IMR-90 (cell line): ENCODE measurements around the gene VAMP5. TPM values are rescaled to one million over a fixed set of nuclear protein-coding genes. Genes with fewer than 3 reads are reported as not detected.

Experiments used
- ATAC-seq: fragments of 200-7000 bp; cut with Tn5 transposase; 2 replicates; pipeline ENCODE4 v1.9.1; 2020; ENCODE audit warnings: low read depth, mild to moderate bottlenecking, moderate library complexity
- BruUV-seq: library from RNA; stranded (reverse); fragments of 400-500 nt; replicated peaks from 2 replicates; lab custom pipeline; 2021; lab: Mats Ljungman, UMichigan
- CTCF ChIA-PET: fragments of 300-600 bp; formaldehyde crosslinking; extraction: SDS; loops from one replicate; lab custom pipeline; 2021; ENCODE audit warnings: antibody characterized with exemption; lab: Yijun Ruan, JAX
- POLR2A ChIA-PET: fragments of 300-600 bp; sonication (Branson Sonifier 250); formaldehyde crosslinking; loops from one replicate; lab custom pipeline; 2022; ENCODE audit warnings: antibody characterized with exemption; ENCODE audit not compliant: unreplicated experiment; lab: Charles Lee
- DNase-seq: peaks from one replicate; pipeline ENCODE4 v3.0.0; 2013
- H2AFZ ChIP-seq: replicated peaks from 2 replicates; pipeline ENCODE3; 2013; ENCODE audit warnings: low read length, mild to moderate bottlenecking; ENCODE audit not compliant: poor library complexity
- H2AK5ac ChIP-seq: 2 replicates; pipeline ENCODE4 v1.6.1; 2013; ENCODE audit warnings: low read depth, low read length, inconsistent platforms
- H2AK9ac ChIP-seq: replicated peaks from 2 replicates; pipeline ENCODE3; 2013; ENCODE audit warnings: mild to moderate bottlenecking, low read depth, low read length, moderate library complexity; ENCODE audit not compliant: poor library complexity
- H2BK120ac ChIP-seq: 2 replicates; pipeline ENCODE4 v1.6.1; 2013; ENCODE audit warnings: low read depth, low read length, inconsistent platforms
- H2BK15ac ChIP-seq: 3 replicates; pipeline ENCODE4 v1.6.1; 2013; ENCODE audit warnings: low read depth, low read length, inconsistent platforms
- H2BK20ac ChIP-seq: 2 replicates; pipeline ENCODE4 v1.6.1; 2013; ENCODE audit warnings: low read depth, mild to moderate bottlenecking, inconsistent platforms, low read length, moderate library complexity
- H2BK5ac ChIP-seq: 2 replicates; pipeline ENCODE4 v1.6.1; 2013; ENCODE audit warnings: mild to moderate bottlenecking, low read depth, low read length, inconsistent platforms; ENCODE audit not compliant: poor library complexity, severe bottlenecking
- H3K14ac ChIP-seq: replicated peaks from 2 replicates; pipeline ENCODE4 v1.6.1; 2013; ENCODE audit warnings: low read depth, low read length, inconsistent platforms
- H3K18ac ChIP-seq: 2 replicates; pipeline ENCODE4 v1.6.1; 2013; ENCODE audit warnings: low read depth, low read length, control low read depth
- H3K23ac ChIP-seq: 2 replicates; pipeline ENCODE4 v1.6.1; 2013; ENCODE audit warnings: low read depth, low read length, inconsistent platforms
- H3K27ac ChIP-seq: 2 replicates; pipeline ENCODE4 v1.5.1; 2013; ENCODE audit warnings: mild to moderate bottlenecking, control low read depth, low read length; ENCODE audit not compliant: insufficient read depth
- H3K27me3 ChIP-seq: 2 replicates; pipeline ENCODE4 v1.6.1; 2013; ENCODE audit warnings: low read length; ENCODE audit not compliant: control insufficient read depth, insufficient read depth
- H3K36me3 ChIP-seq: 2 replicates; pipeline ENCODE4 v1.6.1; 2013; ENCODE audit warnings: low read length, mixed read lengths; ENCODE audit not compliant: control insufficient read depth, insufficient read depth
- H3K4ac ChIP-seq: 2 replicates; pipeline ENCODE4 v1.6.1; 2013; ENCODE audit warnings: low read depth, low read length, inconsistent platforms
- H3K4me1 ChIP-seq: 2 replicates; pipeline ENCODE4 v1.6.1; 2013; ENCODE audit warnings: low read length, mixed read lengths; ENCODE audit not compliant: control insufficient read depth, insufficient read depth
- H3K4me2 ChIP-seq: 2 replicates; pipeline ENCODE4 v1.6.1; 2013; ENCODE audit warnings: low read depth, mild to moderate bottlenecking, control low read depth, low read length, moderate library complexity
- H3K4me3 ChIP-seq: 2 replicates; pipeline ENCODE4 v1.5.1; 2013; ENCODE audit warnings: low read depth, mild to moderate bottlenecking, control low read depth, low read length, moderate library complexity; ENCODE audit not compliant: insufficient read depth
- H3K56ac ChIP-seq: 2 replicates; pipeline ENCODE4 v1.6.1; 2013; ENCODE audit warnings: low read length, inconsistent platforms; ENCODE audit not compliant: insufficient read depth; ENCODE audit errors: extremely low read depth
- H3K79me1 ChIP-seq, 2 experiments: 2 replicates each; pipeline ENCODE4 v1.6.1; 2013; ENCODE audit warnings: low read length in 2 of 2, inconsistent platforms in 1 of 2, low read depth in 1 of 2
- H3K9ac ChIP-seq: 2 replicates; pipeline ENCODE4 v1.6.1; 2013; ENCODE audit warnings: low read depth, low read length, control low read depth
- H3K9me1 ChIP-seq: 2 replicates; pipeline ENCODE4 v1.6.1; 2013; ENCODE audit warnings: low read length, inconsistent platforms; ENCODE audit not compliant: insufficient read depth
- H3K9me3 ChIP-seq: 2 replicates; pipeline ENCODE4 v1.6.1; 2013; ENCODE audit warnings: low read length; ENCODE audit not compliant: control insufficient read depth, insufficient read depth
- H4K20me1 ChIP-seq: 2 replicates; pipeline ENCODE4 v1.6.1; 2013; ENCODE audit warnings: low read length, inconsistent platforms; ENCODE audit not compliant: insufficient read depth
- H4K5ac ChIP-seq: 2 replicates; pipeline ENCODE4 v1.6.1; 2013; ENCODE audit warnings: mild to moderate bottlenecking, low read depth, low read length, control low read depth
- H4K8ac ChIP-seq, 2 experiments: 2 replicates each; pipeline ENCODE4 v1.6.1; 2013; ENCODE audit warnings: low read depth in 2 of 2, low read length in 2 of 2, control low read depth in 1 of 2, inconsistent platforms in 1 of 2
- H4K91ac ChIP-seq: 2 replicates; pipeline ENCODE4 v1.6.1; 2013; ENCODE audit warnings: low read depth, low read length, inconsistent platforms; ENCODE audit not compliant: insufficient read depth
- CHD1 ChIP-seq: IDR thresholded peaks from 2 replicates; pipeline ENCODE4 v1.6.1; 2012; ENCODE audit warnings: low read depth, low read length, improper control_type of control experiment
- FOS ChIP-seq: fragments of 150-350 bp; IDR thresholded peaks from 2 replicates; pipeline ENCODE4 v1.6.1; 2016; ENCODE audit warnings: low read depth, low read length
- MAFK ChIP-seq: IDR thresholded peaks from 2 replicates; pipeline ENCODE4 v1.6.1; 2012; ENCODE audit warnings: low read depth, low read length, improper control_type of control experiment
- MXI1 ChIP-seq: IDR thresholded peaks from 2 replicates; pipeline ENCODE4 v1.6.1; 2012; ENCODE audit warnings: low read depth, mild to moderate bottlenecking, low read length, moderate library complexity, borderline replicate concordance
- NFE2L2 ChIP-seq: fragments of 150-350 bp; IDR thresholded peaks from 2 replicates; pipeline ENCODE4 v1.6.1; 2016; ENCODE audit warnings: low read depth, mild to moderate bottlenecking, low read length
- SMC3 ChIP-seq: fragments of 150-350 bp; IDR thresholded peaks from 2 replicates; pipeline ENCODE4 v1.6.1; 2016; ENCODE audit warnings: low read depth, mild to moderate bottlenecking, antibody characterized with exemption, low read length, moderate library complexity
- WGBS, 2 experiments: methylation state at CpG; one replicate each; pipeline versions ENCODE4 v1.1.5 to v1.1.7; 2013; ENCODE audit warnings: missing lambda C conversion rate in 2 of 2; ENCODE audit not compliant: insufficient read length in 1 of 2; ENCODE audit errors: extremely low coverage in 2 of 2; 5-methylcytosine and 5-hydroxymethylcytosine counted together
- dilution Hi-C: fragments of 300-500 bp; cut with HindIII; formaldehyde crosslinking; loops from one replicate; pipeline ENCODE4 v1.14.3; 2018; ENCODE audit warnings: low sequenced_read_pairs; ENCODE audit not compliant: unreplicated experiment
- in situ Hi-C: fragments of 300-500 bp; cut with MboI; formaldehyde crosslinking; loops from 3 replicates; pipeline ENCODE4 v1.14.3; 2019; ENCODE audit warnings: low sequenced_read_pairs, inconsistent platforms, mixed read lengths
- intact Hi-C: fragments of 100-400 bp; cut with micrococcal nuclease; formaldehyde crosslinking; loops from 2 replicates; pipeline ENCODE4 v1.10.0; 2022
- polyA plus RNA-seq, 3 experiments: library from polyadenylated mRNA; depleted of rRNA; stranded (reverse); fragments of >200 nt; gene quantifications; 2 replicates each; pipeline ENCODE4 v1.2.3, GENCODE V29; 2012; ENCODE audit warnings: low replicate concordance in 1 of 3
- total RNA-seq: library from RNA; depleted of rRNA; stranded (reverse); fragments of >200 nt; gene quantifications from 2 replicates; pipeline ENCODE4 v1.2.3, GENCODE V29; 2012
- TF ChIP-seq, protein P1 (sequence below): fragments of 150-350 bp; IDR thresholded peaks from 2 replicates; pipeline ENCODE4 v1.6.1; 2016; ENCODE audit warnings: low read depth, mild to moderate bottlenecking, low read length, moderate library complexity, borderline replicate concordance

The VAMP5 gene
- total and polyA plus RNA-seq, 2 of the 4 experiments (the other 2 are of a cell fraction) = 13.8 to 103 TPM

GRCh38 chr2:85598594-85599340, 14.5 kb downstream of the VAMP5 start:
- Histone ChIP-seq H3K36me3 (peaks cover 26% of the 10 kb centered on the region), H2AFZ (no peak overlapping the region), H3K56ac (no peak overlapping the region), H3K9me3 (no peaks in the 10 kb centered on the region), H3K4me2 (no peak overlapping the region), H3K9me1 (peaks cover 16% of the 10 kb centered on the region), H3K4me3 (no peak overlapping the region), H2BK120ac (no peak overlapping the region), H3K9ac (no peak overlapping the region), H2BK20ac (no peak overlapping the region), H2AK5ac (no peak overlapping the region), H3K27me3 (no peaks in the 10 kb centered on the region), H4K20me1 (peaks cover 16% of the 10 kb centered on the region), H2BK15ac (no peak overlapping the region), H3K27ac (no peak overlapping the region), H4K5ac (no peak overlapping the region), H4K91ac (no peak overlapping the region), H3K18ac (no peak overlapping the region), H3K23ac (no peak overlapping the region), H3K4ac (no peak overlapping the region), H3K4me1 (peaks cover 14% of the 10 kb centered on the region), H3K14ac (no peak overlapping the region), H3K79me1 (peaks cover 25 to 69% of the 10 kb centered on the region in 2 experiments; a peak in 3 of 4 replicates), H2BK5ac (no peak overlapping the region), H4K8ac (no peak overlapping the region), H2AK9ac (no peak overlapping the region)
- CTCF ChIA-PET = no interaction called here
- no CpG with 5 or more reads among the region's 14 CpGs for WGBS, 2 experiments
- DNase-seq (no peak), ATAC-seq (no peak)
- in situ Hi-C loops = no loop called here
- no TSS peak for BruUV-seq
- dilution Hi-C loops = no loop called here
- intact Hi-C loops = no loop called here
- TF ChIP-seq MXI1 = no peak
- no peak for TF ChIP-seq SMC3
- TF ChIP-seq FOS = no peak
- TF ChIP-seq CHD1 = no peak
- TF ChIP-seq, protein P1, sequence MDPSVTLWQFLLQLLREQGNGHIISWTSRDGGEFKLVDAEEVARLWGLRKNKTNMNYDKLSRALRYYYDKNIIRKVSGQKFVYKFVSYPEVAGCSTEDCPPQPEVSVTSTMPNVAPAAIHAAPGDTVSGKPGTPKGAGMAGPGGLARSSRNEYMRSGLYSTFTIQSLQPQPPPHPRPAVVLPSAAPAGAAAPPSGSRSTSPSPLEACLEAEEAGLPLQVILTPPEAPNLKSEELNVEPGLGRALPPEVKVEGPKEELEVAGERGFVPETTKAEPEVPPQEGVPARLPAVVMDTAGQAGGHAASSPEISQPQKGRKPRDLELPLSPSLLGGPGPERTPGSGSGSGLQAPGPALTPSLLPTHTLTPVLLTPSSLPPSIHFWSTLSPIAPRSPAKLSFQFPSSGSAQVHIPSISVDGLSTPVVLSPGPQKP = no peak
- no peak for TF ChIP-seq NFE2L2
- no peak for TF ChIP-seq MAFK
- POLR2A ChIA-PET = no interaction called here
